Parathyroid adenoma (tissue), 2 donors: Measurements from ENCODE around the gene MEF2C.

Experiments used
- H2AFZ ChIP-seq: fragments of 300-600 bp; sonication (generic); one replicate; pipeline ENCODE4 v1.7.0; 2017; ENCODE audit warnings: antibody characterized with exemption, mild to moderate bottlenecking
- H3K27ac ChIP-seq: fragments of 300-600 bp; sonication (generic); one replicate; pipeline ENCODE4 v1.7.0; 2017
- H3K27me3 ChIP-seq: fragments of 300-600 bp; sonication (generic); one replicate; pipeline ENCODE4 v1.7.0; 2017; ENCODE audit warnings: low read length; ENCODE audit not compliant: control insufficient read depth, insufficient read depth
- H3K36me3 ChIP-seq: fragments of 300-600 bp; sonication (generic); one replicate; pipeline ENCODE4 v1.7.0; 2017; ENCODE audit warnings: low read length; ENCODE audit not compliant: control insufficient read depth, insufficient read depth
- H3K4me1 ChIP-seq: fragments of 300-600 bp; sonication (generic); one replicate; pipeline ENCODE4 v1.7.0; 2017; ENCODE audit warnings: control low read depth
- H3K4me2 ChIP-seq: fragments of 300-600 bp; sonication (generic); one replicate; pipeline ENCODE4 v1.7.0; 2017; ENCODE audit warnings: low read length
- H3K4me3 ChIP-seq: fragments of 300-600 bp; sonication (generic); one replicate; pipeline ENCODE4 v1.7.0; 2017; ENCODE audit warnings: low read depth, low read length
- H3K79me2 ChIP-seq: fragments of 300-600 bp; sonication (generic); one replicate; pipeline ENCODE4 v1.7.0; 2017; ENCODE audit warnings: control low read depth
- H3K9ac ChIP-seq: fragments of 300-600 bp; sonication (generic); one replicate; pipeline ENCODE4 v1.7.0; 2017; ENCODE audit warnings: mild to moderate bottlenecking
- H3K9me3 ChIP-seq: fragments of 300-600 bp; sonication (generic); one replicate; pipeline ENCODE4 v1.7.0; 2017; ENCODE audit warnings: low read length; ENCODE audit not compliant: control insufficient read depth
- TF ChIP-seq, protein P1 (sequence below): fragments of 300-600 bp; sonication (generic); IDR thresholded peaks from one replicate; pipeline ENCODE4 v1.7.0; 2017; ENCODE audit warnings: antibody characterized with exemption, mild to moderate bottlenecking
- donor health status: primary hyperparathyroidism.

Gene MEF2C

DNA sequence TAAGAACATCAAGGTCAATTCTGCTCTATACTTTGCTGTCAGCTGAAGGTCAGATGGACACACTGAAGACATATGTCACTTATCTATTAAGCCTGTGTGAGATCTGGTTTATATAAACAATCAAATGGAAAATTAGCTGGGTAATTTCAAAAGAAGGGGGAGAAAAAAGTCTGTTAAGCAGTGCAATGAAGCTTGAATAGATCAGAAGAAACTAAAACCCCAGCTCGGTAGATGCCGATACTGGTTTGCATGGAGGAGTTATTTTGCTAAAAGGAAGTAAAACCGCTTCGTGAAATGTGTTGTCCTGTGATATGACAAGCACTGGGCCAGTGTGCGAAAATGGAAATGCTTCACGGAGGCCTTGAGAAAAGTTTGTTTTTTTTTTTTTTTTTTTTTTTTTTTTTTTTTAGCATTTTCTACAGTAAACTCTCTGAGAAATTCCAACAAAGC is 148.8 kb downstream of the MEF2C start:
- Histone ChIP-seq H3K4me3 (no peak overlapping the region), H3K27me3 (no peaks in the 10 kb centered on the region)

DNA sequence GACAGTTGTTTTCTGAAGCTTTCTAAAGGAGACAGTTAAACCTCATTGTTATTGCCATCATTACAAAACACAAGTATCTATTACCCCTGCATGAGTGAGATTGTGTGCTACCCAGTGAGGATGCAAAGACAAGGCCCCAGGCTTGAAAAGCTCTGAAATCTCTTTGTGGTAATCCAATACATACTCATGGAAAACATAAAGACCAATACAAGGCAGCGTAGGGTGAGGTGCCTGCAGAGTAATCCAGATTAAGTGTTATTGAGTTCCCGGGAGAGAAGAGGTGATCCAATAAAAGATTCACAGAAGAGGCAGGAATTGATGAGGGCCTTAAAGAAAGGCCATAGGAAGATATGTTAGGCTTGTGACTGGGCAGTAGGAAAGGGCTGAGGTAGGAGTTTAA is 150.1 kb downstream of the MEF2C start:
- Histone ChIP-seq H3K27me3 (no peaks in the 10 kb centered on the region), H3K9me3 (no peaks in the 10 kb centered on the region), H3K36me3 (no peaks in the 10 kb centered on the region), H3K27ac (no peak overlapping the region), H3K9ac (no peak overlapping the region), H3K4me2 (no peak overlapping the region), H3K4me1 (no peaks in the 10 kb centered on the region), H3K79me2 (no peaks in the 10 kb centered on the region), H3K4me3 (no peak overlapping the region), H2AFZ (no peak overlapping the region)
- TF ChIP-seq, protein P1, sequence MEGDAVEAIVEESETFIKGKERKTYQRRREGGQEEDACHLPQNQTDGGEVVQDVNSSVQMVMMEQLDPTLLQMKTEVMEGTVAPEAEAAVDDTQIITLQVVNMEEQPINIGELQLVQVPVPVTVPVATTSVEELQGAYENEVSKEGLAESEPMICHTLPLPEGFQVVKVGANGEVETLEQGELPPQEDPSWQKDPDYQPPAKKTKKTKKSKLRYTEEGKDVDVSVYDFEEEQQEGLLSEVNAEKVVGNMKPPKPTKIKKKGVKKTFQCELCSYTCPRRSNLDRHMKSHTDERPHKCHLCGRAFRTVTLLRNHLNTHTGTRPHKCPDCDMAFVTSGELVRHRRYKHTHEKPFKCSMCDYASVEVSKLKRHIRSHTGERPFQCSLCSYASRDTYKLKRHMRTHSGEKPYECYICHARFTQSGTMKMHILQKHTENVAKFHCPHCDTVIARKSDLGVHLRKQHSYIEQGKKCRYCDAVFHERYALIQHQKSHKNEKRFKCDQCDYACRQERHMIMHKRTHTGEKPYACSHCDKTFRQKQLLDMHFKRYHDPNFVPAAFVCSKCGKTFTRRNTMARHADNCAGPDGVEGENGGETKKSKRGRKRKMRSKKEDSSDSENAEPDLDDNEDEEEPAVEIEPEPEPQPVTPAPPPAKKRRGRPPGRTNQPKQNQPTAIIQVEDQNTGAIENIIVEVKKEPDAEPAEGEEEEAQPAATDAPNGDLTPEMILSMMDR: no peak

More for the DNA sequence above, 148.8 kb downstream of the MEF2C start:
- no peaks in the 10 kb centered on the region for H3K36me3 ChIP-seq
- TF ChIP-seq, protein P1: no peak
- H3K79me2 ChIP-seq: no peaks in the 10 kb centered on the region
- H3K4me1 ChIP-seq: no peaks in the 10 kb centered on the region
- no peak overlapping the region for H2AFZ ChIP-seq
- H3K9me3 ChIP-seq: no peaks in the 10 kb centered on the region
- no peak overlapping the region for H3K27ac ChIP-seq
- no peak overlapping the region for H3K4me2 ChIP-seq
- no peak overlapping the region for H3K9ac ChIP-seq

GRCh38 chr5:88732181-88732633 is 150.8 kb downstream of the MEF2C start:
- H3K27me3 ChIP-seq: no peaks in the 10 kb centered on the region
- H3K9ac ChIP-seq: no peak overlapping the region
- no peaks in the 10 kb centered on the region for H3K36me3 ChIP-seq
- TF ChIP-seq, protein P1: no peak
- no peak overlapping the region for H3K4me3 ChIP-seq
- H3K79me2 ChIP-seq: no peaks in the 10 kb centered on the region
- H3K4me1 ChIP-seq: no peaks in the 10 kb centered on the region
- no peak overlapping the region for H3K27ac ChIP-seq
- no peaks in the 10 kb centered on the region for H3K9me3 ChIP-seq
- no peak overlapping the region for H2AFZ ChIP-seq
- no peak overlapping the region for H3K4me2 ChIP-seq

GRCh38 chr5:88729829-88730182 is 153.2 kb downstream of the MEF2C start:
- H3K4me1 ChIP-seq: no peaks in the 10 kb centered on the region
- H3K36me3 ChIP-seq: no peaks in the 10 kb centered on the region
- no peak overlapping the region for H3K9ac ChIP-seq
- no peak overlapping the region for H3K4me2 ChIP-seq
- TF ChIP-seq, protein P1: no peak
- H3K27me3 ChIP-seq: no peaks in the 10 kb centered on the region
- no peaks in the 10 kb centered on the region for H3K79me2 ChIP-seq
- no peak overlapping the region for H3K27ac ChIP-seq
- H3K4me3 ChIP-seq: no peak overlapping the region
- no peaks in the 10 kb centered on the region for H3K9me3 ChIP-seq
- no peak overlapping the region for H2AFZ ChIP-seq

DNA sequence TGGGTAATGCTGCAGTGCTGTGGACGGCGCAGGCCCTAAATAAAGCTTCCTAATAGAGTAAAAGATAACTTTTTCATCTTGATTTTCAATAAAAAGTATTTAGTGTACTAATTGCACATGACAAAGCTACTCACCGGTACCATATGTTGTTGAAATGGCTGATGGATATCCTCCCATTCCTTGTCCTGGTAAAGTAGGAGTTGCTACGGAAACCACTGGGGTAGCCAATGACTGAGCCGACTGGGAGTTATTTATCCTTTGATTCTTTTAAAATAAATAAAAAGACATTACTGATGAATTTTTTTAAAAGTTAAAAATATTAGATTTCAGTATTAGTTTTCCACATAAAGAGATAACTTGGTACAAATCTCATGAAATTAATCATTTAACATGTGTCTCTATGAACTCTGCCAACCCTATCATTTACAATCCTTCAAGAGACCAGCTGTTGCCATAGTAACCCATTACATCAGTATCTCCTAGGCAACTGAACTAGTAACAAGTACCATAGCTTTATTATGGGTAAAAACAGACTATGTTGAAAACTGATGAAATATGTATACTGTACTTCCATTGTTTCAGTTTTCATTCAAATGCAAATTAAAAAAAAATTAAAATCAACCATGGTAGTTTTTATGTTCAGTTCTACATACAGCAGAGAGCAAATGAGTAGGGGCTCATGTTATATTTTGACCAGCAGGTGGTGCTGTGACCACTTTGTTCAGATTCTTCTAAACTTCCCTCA is 153.7 kb downstream of the MEF2C start:
- Histone ChIP-seq H3K36me3 (no peaks in the 10 kb centered on the region), H3K4me2 (no peak overlapping the region), H2AFZ (no peak overlapping the region), H3K4me3 (no peak overlapping the region), H3K79me2 (no peaks in the 10 kb centered on the region), H3K9ac (no peak overlapping the region), H3K27ac (no peak overlapping the region), H3K27me3 (no peaks in the 10 kb centered on the region), H3K4me1 (no peaks in the 10 kb centered on the region), H3K9me3 (no peaks in the 10 kb centered on the region)
- TF ChIP-seq, protein P1: peak; percentile 69
